ENCODE results near the gene PTPN9.

- no peak for TF ChIP-seq YEATS4 (CRISPR knock-in tag; IDR thresholded peaks at IDR 0.05; ENCODE audit: borderline replicate concordance)
- no peak for TF ChIP-seq POLR2AphosphoS5 (IDR thresholded peaks at IDR 0.05; ENCODE audit: low read depth, low read length)
- TF ChIP-seq ATF3 (CRISPR knock-in tag; IDR thresholded peaks at IDR 0.05), result no peak
- TF ChIP-seq ZNF616 (CRISPR knock-in tag; IDR thresholded peaks at IDR 0.05; ENCODE audit: low read depth), result no peak
- no peak for TF ChIP-seq SMAD1 (CRISPR knock-in tag; IDR thresholded peaks at IDR 0.05; ENCODE audit: borderline replicate concordance, low read depth)
- TF ChIP-seq ZNF574 (CRISPR knock-in tag; IDR thresholded peaks at IDR 0.05), result no peak
- TF ChIP-seq CTCF (CRISPR knock-in tag; IDR thresholded peaks at IDR 0.05), result no peak
- no peak for TF ChIP-seq ZNF549 (CRISPR knock-in tag; IDR thresholded peaks at IDR 0.05)
- no peak for TF ChIP-seq NFRKB (IDR thresholded peaks at IDR 0.05)
- no peak for TF ChIP-seq ZNF274 (CRISPR knock-in tag; IDR thresholded peaks at IDR 0.05)
- no peak for TF ChIP-seq KDM2A (CRISPR knock-in tag; IDR thresholded peaks at IDR 0.05; ENCODE audit: borderline replicate concordance, low read depth)
Observed at GRCh38 chr15:75416584-75416983, 162.5 kb downstream of the PTPN9 start.

Measured in HepG2 (cell line).